ENCODE data around the gene PTTG1IP.

DNA sequence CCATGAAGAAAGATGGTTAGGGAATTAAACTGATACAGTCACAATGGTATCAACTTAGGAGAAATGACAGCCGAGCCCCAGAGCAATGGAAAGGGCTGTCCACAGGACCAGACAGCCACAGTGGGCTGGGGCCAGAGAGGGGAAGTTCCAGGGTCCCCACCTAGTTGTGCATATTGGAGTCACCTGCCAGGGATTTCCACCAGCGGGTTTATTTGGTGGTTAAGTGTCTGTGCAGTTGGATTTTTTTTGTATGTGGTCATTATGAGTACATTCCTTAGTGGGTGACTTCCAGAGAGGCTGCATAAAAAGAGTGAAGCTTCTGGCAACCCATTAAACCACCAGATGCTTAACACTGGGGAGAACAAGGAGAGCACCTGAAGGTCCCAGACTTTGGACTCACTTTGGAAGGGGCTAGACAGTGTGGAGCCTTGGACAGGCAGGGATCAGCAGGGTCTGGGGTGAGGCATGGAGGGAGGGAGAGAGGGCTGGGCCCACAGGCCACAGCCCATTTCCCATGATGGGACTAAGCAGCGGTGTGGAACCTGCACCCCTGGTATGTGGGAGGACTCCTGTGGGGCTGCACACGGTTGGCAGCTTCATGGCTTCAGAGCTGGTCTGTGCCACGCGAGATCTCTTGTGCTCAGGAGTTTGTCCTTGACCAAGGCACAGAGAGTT lies 7.8 kb upstream of the PTTG1IP start:
- TF ChIP-seq POLR2A (IDR thresholded peaks at IDR 0.05) = no peak
- TF ChIP-seq, protein P1, sequence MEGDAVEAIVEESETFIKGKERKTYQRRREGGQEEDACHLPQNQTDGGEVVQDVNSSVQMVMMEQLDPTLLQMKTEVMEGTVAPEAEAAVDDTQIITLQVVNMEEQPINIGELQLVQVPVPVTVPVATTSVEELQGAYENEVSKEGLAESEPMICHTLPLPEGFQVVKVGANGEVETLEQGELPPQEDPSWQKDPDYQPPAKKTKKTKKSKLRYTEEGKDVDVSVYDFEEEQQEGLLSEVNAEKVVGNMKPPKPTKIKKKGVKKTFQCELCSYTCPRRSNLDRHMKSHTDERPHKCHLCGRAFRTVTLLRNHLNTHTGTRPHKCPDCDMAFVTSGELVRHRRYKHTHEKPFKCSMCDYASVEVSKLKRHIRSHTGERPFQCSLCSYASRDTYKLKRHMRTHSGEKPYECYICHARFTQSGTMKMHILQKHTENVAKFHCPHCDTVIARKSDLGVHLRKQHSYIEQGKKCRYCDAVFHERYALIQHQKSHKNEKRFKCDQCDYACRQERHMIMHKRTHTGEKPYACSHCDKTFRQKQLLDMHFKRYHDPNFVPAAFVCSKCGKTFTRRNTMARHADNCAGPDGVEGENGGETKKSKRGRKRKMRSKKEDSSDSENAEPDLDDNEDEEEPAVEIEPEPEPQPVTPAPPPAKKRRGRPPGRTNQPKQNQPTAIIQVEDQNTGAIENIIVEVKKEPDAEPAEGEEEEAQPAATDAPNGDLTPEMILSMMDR (IDR thresholded peaks at IDR 0.05) = no peak

Data from testis (tissue), 2 donors.